CMK (cell line): ENCODE data around the gene OR51I2.
A peak's percentile ranks its signal among the peaks of the same experiment; 100 is the strongest.

ENCODE experiments used
- DNase-seq: peaks from one replicate; pipeline ENCODE4 v3.0.0-alpha.2; 2010; ENCODE audit warnings: low read depth

OR51I2 gene

GRCh38 chr11:5449023-5449422 lies at the start of gene OR51I2:
Gene OR51I2, plus strand, starts transcription at chr11:5449323. Its CDS starts 4,166 bp downstream, at chr11:5453489.
- no peak for DNase-seq

- DNase-seq = no peak
These were observed 44.0 kb upstream of the OR51I2 start for GRCh38 chr11:5405173-5405572.

- DNase-seq = no peak
These were observed 28.1 kb upstream of the OR51I2 start for GRCh38 chr11:5420993-5421392.

- DNase-seq = no peak
These were observed 27.3 kb upstream of the OR51I2 start, which contains the start of gene OR51Q1 for GRCh38 chr11:5421811-5422210. Gene OR51Q1, plus strand, starts transcription at chr11:5422111. Its CDS starts 90 bp downstream, at chr11:5422201.

GRCh38 chr11:5423131-5423530 lies 26.0 kb upstream of the OR51I2 start:
- DNase-seq = no peak

- no peak for DNase-seq
These were observed 7.7 kb upstream of the OR51I2 start, which contains the start of gene OR51I1 for GRCh38 chr11:5441414-5441813. Gene OR51I1, minus strand, starts transcription at chr11:5441514. Its CDS starts 0 bp downstream, at chr11:5441514.

GRCh38 chr11:5443835-5444393 lies 5.2 kb upstream of the OR51I2 start:
- no peak for DNase-seq

GRCh38 chr11:5449432-5449831 lies 309 bp downstream of the OR51I2 start:
- no peak for DNase-seq

- no peak for DNase-seq
These were observed 12.0 kb downstream of the OR51I2 start for GRCh38 chr11:5460983-5461621.

GRCh38 chr11:5467527-5467926 lies 18.4 kb downstream of the OR51I2 start:
- DNase-seq = no peak

GRCh38 chr11:5473921-5474320 lies 24.8 kb downstream of the OR51I2 start:
- DNase-seq = no peak

- DNase-seq = peak; percentile 34
These were observed 27.2 kb downstream of the OR51I2 start for GRCh38 chr11:5476186-5476819.

GRCh38 chr11:5486003-5486402 lies 36.9 kb downstream of the OR51I2 start:
- no peak for DNase-seq

- DNase-seq = no peak
These were observed 37.3 kb downstream of the OR51I2 start for GRCh38 chr11:5486421-5486820.

- DNase-seq = no peak
These were observed 39.3 kb downstream of the OR51I2 start, which contains the start of gene OR52D1 for GRCh38 chr11:5488385-5488784. Gene OR52D1, plus strand, starts transcription at chr11:5488685. Its CDS starts 22 bp downstream, at chr11:5488707.

- DNase-seq = no peak
These were observed 39.8 kb downstream of the OR51I2 start for GRCh38 chr11:5488798-5489399.

- DNase-seq = no peak
These were observed 40.6 kb downstream of the OR51I2 start for GRCh38 chr11:5489576-5490357.

- DNase-seq = no peak
These were observed 50.5 kb downstream of the OR51I2 start for GRCh38 chr11:5499671-5500070.

GRCh38 chr11:5500393-5500801 lies 51.3 kb downstream of the OR51I2 start:
- DNase-seq = no peak

GRCh38 chr11:5504403-5504921 lies 55.3 kb downstream of the OR51I2 start:
- DNase-seq = no peak

- DNase-seq = no peak
These were observed 56.4 kb downstream of the OR51I2 start for GRCh38 chr11:5505363-5506048.
